Measurements from ENCODE around the gene TBC1D10B.

Gene TBC1D10B

DNA sequence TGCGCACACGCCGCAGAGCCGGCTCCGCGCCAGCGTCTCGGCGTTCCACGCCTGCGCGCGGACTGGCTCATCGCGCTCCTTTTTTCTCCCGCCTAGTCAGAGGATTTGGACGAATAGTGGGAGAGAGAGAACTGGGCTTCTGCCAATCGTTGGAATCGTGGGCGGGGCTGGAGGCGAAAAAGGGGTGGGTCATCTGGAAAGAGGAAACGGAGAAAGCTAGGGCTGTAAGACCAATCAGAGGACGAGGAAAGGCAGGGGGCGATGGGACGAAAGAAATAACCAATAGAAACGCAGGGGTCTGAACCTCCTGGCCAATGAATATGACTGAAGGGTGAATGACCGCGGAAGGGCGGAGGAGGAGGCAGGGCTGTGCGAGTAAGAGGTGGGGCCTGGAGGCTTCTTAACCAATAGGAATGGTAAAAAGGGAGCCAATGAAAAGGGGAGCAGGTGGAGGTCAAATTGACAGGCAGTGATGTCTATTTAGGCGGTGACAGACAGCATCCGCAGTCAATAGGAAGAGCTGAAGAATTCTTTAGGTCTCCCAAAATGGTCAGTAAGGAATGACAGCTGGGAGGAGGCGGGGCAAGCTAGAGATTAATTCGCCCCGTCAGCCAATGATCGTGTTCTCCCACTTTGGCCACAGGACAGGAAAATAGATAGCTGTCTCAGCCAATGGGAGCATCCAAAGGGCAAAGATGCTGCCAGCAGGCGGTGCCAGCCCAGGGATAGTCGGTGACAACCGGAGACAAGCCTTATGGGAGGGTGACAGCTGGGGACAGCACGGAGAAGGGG, at the start of gene TBC1D10B:
Gene TBC1D10B, minus strand, starts transcription at position 39 of the 792 bp plus-strand sequence. CDS start 311 bp downstream, outside the sequence.
- DNase-seq: peak; percentile 99

DNA sequence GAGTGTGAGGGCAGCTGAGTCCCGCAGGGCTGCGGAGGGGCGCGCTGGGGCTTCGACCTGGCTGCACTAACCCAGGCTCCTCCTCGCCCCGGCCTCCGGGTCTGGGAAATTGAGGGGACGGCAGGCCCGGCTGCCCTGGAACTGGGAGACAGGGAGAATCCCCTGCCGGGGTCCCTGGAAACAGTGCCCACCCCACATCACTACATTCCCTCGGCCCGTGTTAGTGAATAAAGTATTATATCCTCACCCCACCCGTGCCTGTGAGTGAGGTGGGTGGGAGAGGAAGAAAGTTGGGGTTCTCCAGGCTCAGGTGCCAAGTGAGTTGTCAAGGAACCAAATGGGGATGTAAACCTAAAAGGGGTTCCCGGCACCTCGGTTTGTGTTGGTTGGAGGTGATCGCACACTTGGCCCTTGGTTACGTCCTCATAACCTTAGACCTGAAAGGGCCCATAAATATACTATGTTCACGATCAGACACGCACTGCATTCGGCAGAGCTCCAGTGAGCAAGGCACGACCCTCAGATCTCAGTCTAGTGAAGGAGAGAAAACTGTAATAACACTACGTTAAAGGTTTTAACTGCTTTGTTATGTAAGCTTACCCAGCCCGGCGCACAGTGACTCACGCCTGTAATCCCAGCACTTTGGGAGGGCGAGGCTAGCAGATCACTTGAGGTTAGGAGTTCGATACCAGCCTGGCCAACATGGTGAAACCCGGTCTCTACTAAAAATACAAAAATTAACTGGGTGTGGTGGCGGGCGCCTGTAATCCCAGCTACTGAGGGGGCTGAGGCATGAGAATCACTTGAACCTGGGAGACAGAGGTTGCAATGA, 48.3 kb upstream of the TBC1D10B start:
- no peak for DNase-seq

GRCh38 chr16:30417529-30418349, 47.4 kb upstream of the TBC1D10B start:
- peak; percentile 94 for DNase-seq

DNA sequence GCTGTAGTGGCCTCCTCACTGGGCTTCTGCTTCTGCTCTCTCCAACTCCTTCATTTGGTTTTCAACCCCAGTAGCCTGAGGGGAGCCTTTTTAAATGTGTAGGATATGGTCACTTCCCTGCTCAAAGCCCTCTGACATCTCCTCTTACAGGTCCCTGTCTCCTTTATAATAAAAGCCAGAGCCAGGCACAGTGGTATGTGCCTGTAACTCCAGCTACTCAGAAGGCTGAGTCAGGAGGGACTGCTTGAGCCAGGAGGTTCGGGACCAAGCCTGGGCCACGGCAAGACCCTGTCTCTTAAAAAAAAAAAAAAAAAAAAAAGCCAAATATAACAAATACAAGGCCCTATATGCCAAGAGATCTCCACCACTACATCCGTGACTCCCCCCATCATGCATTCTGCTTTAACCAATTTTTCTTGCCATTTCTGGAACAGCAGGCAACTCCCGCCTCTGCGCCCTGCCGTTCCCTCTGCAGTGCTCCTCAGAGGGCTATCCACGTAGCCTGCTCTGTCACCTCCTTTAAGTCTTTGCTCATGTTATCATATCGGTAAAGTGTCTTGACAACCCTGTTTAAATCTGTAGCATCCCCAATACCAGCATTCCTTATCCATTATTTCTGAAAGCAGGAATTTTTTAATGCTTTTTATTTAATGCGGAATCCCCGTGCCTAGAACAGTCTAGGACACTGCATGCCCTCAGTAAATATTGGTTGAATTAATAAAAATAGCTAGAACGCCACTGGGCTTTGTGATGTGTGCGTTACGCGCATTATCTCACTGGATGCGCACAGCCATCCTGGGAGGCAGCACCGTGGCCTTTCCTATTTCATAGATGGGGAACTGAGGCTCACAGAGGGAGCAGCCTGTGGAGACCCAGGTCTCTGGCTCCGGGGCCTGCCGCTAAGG, 46.6 kb upstream of the TBC1D10B start:
- no peak for DNase-seq

DNA sequence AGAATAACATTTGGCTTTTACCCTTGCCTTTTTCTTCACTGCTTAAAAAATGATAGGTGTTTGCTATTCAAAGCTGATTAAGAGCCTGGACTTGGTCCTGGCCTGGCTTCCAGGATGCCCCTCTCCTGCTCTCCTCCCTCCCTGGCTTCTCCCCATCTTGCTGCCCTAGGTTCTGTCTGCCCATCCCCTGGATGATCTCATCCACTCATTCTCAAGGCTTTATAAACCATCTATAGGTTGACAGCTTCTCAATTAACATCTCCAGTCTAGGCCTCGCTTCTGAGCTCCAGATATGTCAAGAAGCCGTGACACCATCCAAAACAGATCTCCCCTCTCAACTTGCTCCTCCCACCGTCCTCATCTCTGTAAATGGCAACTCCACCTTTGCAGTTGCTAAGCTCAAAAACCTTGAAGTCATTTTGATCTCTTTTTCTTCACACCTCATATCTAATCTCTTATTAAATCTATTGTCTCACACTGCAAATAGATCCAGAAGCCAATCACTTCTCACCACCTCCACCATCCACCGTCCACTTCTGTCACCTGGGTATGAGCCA, 45.8 kb upstream of the TBC1D10B start:
- DNase-seq: no peak

- DNase-seq: no peak
Measured at GRCh38 chr16:30414159-30414558, 43.9 kb upstream of the TBC1D10B start.

- DNase-seq: no peak
Measured at GRCh38 chr16:30413112-30413806, 43.0 kb upstream of the TBC1D10B start.

- DNase-seq: peak; percentile 64
Measured at GRCh38 chr16:30409125-30410060, 39.1 kb upstream of the TBC1D10B start.

GRCh38 chr16:30407804-30408534, 37.7 kb upstream of the TBC1D10B start:
- no peak for DNase-seq

GRCh38 chr16:30407102-30407803, 37.0 kb upstream of the TBC1D10B start, which contains the start of gene ZNF771:
Gene ZNF771 (plus strand): TSS chr16:30407606. CDS start chr16:30408054, 448 bp downstream.
- peak; percentile 88 for DNase-seq

DNA sequence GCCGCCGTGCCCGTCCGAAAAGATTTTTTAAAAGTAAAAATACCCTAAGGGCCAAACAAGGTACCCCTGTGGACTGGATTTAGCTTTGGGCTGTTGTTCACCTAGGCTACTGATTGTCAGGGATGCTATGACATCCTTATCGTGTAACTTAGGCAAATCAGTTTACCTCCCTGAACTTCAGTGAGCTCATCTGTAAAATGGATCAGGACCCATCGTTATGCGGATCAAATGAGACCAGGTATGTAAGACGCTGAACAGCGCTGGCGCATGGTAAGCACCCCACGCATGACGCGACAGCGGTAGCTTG, 36.5 kb upstream of the TBC1D10B start:
- no peak for DNase-seq

- no peak for DNase-seq
Measured at GRCh38 chr16:30401768-30402425, 31.6 kb upstream of the TBC1D10B start.

DNA sequence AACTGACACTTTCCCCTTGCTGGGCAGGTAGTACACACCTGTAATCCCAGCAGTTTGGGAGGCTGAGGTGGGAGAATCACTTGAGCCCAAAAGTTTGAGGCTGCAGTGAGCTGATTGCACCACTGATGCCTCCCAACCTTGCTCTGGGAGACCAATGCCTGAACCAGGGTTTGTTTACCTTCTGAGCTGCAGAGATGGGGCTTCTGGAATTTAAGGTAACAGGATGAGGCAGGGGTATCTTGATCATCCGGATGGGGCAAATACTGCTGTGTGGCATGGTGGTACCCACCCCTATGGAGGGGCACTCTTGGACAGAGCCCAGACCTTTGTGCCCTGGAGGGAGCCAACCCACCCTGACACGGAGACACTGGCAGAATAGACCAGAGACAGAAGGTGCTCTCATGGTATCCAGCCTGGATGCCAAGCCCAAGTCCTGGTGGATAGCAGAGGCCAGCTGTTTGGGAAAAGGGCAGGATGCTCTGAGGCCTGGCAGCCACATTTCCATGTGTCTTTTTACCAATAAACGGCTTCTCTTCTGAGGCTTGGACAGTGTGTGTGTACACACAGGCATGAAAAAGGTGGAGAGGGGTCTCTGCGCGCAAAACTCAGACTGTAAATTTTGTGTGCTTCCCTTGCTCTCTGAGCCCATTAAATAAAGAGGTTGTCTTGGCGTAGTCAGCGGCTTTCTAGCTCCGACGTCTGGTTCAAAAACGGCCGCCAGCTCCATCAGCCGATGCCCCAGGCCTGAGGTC, 29.3 kb upstream of the TBC1D10B start:
- no peak for DNase-seq

DNA sequence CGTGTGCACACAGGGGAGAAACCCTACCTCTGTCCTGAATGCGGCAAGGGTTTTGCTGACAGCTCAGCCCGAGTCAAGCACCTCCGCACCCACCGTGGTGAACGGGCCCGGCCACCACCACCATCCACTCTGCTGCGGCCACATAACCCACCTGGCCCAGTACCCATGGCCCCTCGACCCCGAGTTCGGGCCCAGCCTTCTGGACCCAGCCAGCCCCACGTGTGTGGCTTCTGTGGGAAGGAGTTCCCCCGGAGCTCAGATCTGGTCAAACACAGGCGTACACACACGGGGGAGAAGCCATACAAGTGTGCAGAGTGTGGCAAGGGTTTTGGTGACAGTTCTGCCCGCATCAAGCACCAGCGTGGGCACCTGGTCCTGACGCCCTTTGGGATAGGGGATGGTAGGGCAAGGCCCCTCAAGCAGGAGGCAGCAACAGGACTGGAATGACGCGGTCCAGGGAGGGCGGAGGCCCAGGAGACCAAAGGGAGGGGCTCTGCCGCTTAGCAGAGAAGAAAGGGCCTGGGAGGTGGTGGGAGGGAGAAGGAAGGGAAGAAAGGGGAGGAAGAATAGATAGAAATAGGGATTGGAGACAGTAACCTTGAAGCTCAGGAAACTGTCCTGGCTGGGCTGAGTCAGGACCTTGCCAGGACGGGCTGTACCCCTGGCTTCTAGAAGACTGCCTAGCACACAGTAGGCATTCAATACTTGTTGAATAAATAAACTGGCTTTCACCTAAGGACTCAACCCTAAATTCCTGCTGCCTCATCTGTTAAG, 28.6 kb upstream of the TBC1D10B start:
- DNase-seq: no peak

DNA sequence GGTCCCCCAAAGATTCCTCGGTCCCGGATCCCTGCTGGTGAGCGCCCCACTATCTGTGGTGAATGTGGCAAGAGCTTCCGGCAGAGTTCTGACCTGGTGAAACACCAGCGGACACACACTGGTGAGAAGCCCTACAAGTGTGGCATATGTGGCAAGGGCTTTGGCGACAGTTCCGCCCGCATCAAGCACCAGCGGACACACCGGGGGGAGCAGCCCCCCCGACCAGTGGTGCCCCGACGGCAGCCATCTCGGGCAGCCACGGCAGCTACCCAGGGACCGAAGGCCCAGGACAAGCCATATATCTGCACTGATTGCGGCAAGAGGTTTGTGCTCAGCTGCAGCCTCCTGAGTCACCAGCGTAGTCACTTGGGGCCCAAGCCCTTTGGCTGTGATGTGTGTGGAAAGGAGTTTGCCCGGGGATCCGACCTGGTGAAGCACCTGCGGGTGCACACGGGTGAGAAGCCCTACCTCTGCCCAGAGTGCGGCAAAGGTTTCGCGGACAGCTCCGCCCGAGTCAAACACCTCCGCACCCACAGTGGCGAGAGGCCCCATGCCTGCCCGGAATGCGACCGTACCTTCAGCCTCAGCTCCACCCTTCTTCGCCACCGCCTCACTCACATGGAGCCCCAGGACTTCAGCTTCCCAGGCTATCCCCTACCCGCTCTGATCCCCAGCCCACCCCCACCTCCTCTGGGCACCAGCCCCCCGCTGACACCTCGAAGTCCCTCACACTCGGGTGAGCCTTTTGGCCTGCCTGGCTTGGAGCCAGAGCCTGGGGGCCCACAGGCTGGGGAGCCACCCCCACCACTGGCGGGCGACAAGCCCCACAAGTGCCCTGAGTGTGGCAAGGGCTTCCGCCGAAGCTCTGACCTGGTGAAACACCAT, 27.7 kb upstream of the TBC1D10B start:
- no peak for DNase-seq
